Astrocyte (in vitro differentiated cells and primary cell): Measurements from ENCODE around the gene SH2D2A. TPM values are rescaled to one million over a fixed set of nuclear protein-coding genes. Genes with fewer than 3 reads are reported as not detected.

Source experiments
- DNase-seq: peaks from one replicate; pipeline ENCODE4 v3.0.0-alpha.2; 2010; ENCODE audit warnings: low read depth
- FAIRE-seq: peaks from 2 replicates; lab custom pipeline; 2011; peaks lifted over from hg19 to GRCh38; lab: Jason Lieb, UNC
- H2AFZ ChIP-seq: 2 replicates; pipeline ENCODE4 v1.6.0; 2012; ENCODE audit warnings: low read depth, low read length, inconsistent platforms
- H3K27ac ChIP-seq: 2 replicates; pipeline ENCODE4 v1.5.1; 2011; ENCODE audit warnings: low read depth, low read length, inconsistent platforms
- H3K27me3 ChIP-seq: 2 replicates; pipeline ENCODE4 v1.6.0; 2011; ENCODE audit warnings: low read length, inconsistent platforms; ENCODE audit not compliant: insufficient read depth
- H3K36me3 ChIP-seq: 2 replicates; pipeline ENCODE4 v1.5.1; 2011; ENCODE audit warnings: low read length, inconsistent platforms; ENCODE audit not compliant: insufficient read depth
- H3K4me1 ChIP-seq: 2 replicates; pipeline ENCODE4 v1.5.1; 2011; ENCODE audit warnings: low read length, inconsistent platforms; ENCODE audit not compliant: insufficient read depth
- H3K4me2 ChIP-seq: 2 replicates; pipeline ENCODE4 v1.6.0; 2012; ENCODE audit warnings: low read length, inconsistent platforms
- H3K4me3 ChIP-seq: 2 replicates; pipeline ENCODE4 v1.5.1; 2011; ENCODE audit warnings: low read depth, mild to moderate bottlenecking, low read length, inconsistent platforms; ENCODE audit not compliant: insufficient read depth
- H3K79me2 ChIP-seq: 2 replicates; pipeline ENCODE4 v1.6.0; 2012; ENCODE audit warnings: mild to moderate bottlenecking, low read length, inconsistent platforms; ENCODE audit not compliant: insufficient read depth
- H3K9ac ChIP-seq: 2 replicates; pipeline ENCODE4 v1.6.0; 2012; ENCODE audit warnings: mild to moderate bottlenecking, low read length, inconsistent platforms
- H3K9me3 ChIP-seq: 2 replicates; pipeline ENCODE4 v1.5.1; 2012; ENCODE audit warnings: low read depth, mild to moderate bottlenecking, low read length, inconsistent platforms; ENCODE audit not compliant: insufficient read depth
- H4K20me1 ChIP-seq: 2 replicates; pipeline ENCODE4 v1.6.0; 2012; ENCODE audit warnings: low read length, inconsistent platforms; ENCODE audit not compliant: insufficient read depth
- H3K27ac Mint-ChIP-seq: one replicate; pipeline ENCODE4 v1.8.0; 2021; ENCODE audit warnings: mild to moderate bottlenecking, mixed read lengths; ENCODE audit not compliant: unreplicated experiment
- H3K27me3 Mint-ChIP-seq: one replicate; pipeline ENCODE4 v1.8.0; 2021; ENCODE audit warnings: low read depth, mixed read lengths; ENCODE audit not compliant: unreplicated experiment
- H3K36me3 Mint-ChIP-seq: one replicate; pipeline ENCODE4 v1.8.0; 2021; ENCODE audit warnings: low read depth, mixed read lengths; ENCODE audit not compliant: unreplicated experiment
- H3K4me1 Mint-ChIP-seq: one replicate; pipeline ENCODE4 v1.8.0; 2021; ENCODE audit warnings: low read depth, mixed read lengths; ENCODE audit not compliant: unreplicated experiment
- H3K4me3 Mint-ChIP-seq: one replicate; pipeline ENCODE4 v1.8.0; 2021; ENCODE audit warnings: mild to moderate bottlenecking, moderate library complexity, mixed read lengths; ENCODE audit not compliant: unreplicated experiment
- H3K9me3 Mint-ChIP-seq: one replicate; pipeline ENCODE4 v1.8.0; 2021; ENCODE audit warnings: mild to moderate bottlenecking, mixed read lengths; ENCODE audit not compliant: unreplicated experiment
- CTCF ChIP-seq: IDR thresholded peaks from 2 replicates; pipeline ENCODE4 v1.5.1; 2011; ENCODE audit warnings: low read depth, mild to moderate bottlenecking, inconsistent platforms, low read length, moderate library complexity; ENCODE audit not compliant: insufficient read depth
- EZH2 ChIP-seq: IDR thresholded peaks from 2 replicates; pipeline ENCODE4 v1.6.1; 2012; ENCODE audit warnings: mild to moderate bottlenecking, low read length, inconsistent platforms; ENCODE audit not compliant: insufficient read depth
- total RNA-seq: library from RNA; stranded (reverse); gene quantifications from 2 replicates; pipeline ENCODE4 v1.2.1, GENCODE V29; 2021

SH2D2A gene
- total RNA-seq, 1 donor from 2014 or later: 1.1 TPM

DNA sequence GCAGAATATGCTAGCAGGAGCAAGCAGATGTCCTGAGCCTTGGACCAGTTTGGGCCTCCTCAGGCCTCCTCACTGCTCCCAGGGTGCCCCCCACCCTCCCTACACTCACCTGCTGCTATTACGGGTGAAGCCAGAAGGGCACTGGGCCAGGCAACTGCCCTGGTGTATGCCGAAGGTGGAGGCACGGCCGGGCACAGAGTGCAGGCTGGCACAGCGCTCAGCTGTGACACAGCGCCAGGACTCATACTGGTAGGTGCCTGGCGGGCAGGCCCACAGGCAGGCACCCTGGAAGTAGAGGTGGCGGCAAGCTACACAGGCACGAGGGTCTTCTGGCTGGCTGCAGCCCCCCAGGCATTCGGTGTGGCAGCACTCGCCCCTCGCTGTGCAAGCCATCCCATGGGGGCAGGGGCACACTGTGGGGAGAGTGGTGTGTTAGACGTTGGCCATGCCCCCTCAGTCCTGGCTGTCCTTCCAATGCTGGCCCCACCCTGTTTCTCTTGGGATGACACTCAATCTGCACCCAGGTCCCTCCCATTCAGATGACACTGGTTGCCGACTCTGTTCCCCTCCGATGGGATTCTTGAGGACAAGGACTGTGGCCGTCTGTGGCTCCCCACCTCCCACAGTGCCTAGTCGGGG is 35.2 kb upstream of the SH2D2A start:
- Mint-ChIP-seq H3K36me3 (peaks cover 2% of the 10 kb centered on the region), H3K27me3 (peaks cover 80% of the 10 kb centered on the region), H3K9me3 (peaks cover 5% of the 10 kb centered on the region), H3K4me3 (no peak overlapping the region), H3K4me1 (peaks cover 4% of the 10 kb centered on the region), H3K27ac (no peak overlapping the region)
- Histone ChIP-seq H2AFZ (no peak overlapping the region), H3K36me3 (no peaks in the 10 kb centered on the region), H3K9ac (no peak overlapping the region), H3K27me3 (peaks cover 37% of the 10 kb centered on the region), H4K20me1 (no peaks in the 10 kb centered on the region), H3K4me1 (no peaks in the 10 kb centered on the region), H3K79me2 (no peaks in the 10 kb centered on the region), H3K4me2 (no peak overlapping the region), H3K9me3 (no peaks in the 10 kb centered on the region), H3K27ac (no peak overlapping the region), H3K4me3 (no peak overlapping the region)
- DNase-seq: no peak
- TF ChIP-seq EZH2 (no peak), CTCF (no peak)
- no peak for FAIRE-seq

GRCh38 chr1:156849151-156849496 is 32.5 kb upstream of the SH2D2A start:
- TF ChIP-seq CTCF: no peak
- TF ChIP-seq EZH2: peak; percentile 49
- Histone ChIP-seq H2AFZ (no peak overlapping the region), H3K27me3 (peaks cover 52% of the 10 kb centered on the region), H3K9ac (no peak overlapping the region), H3K27ac (no peak overlapping the region), H3K4me3 (no peak overlapping the region), H3K4me2 (no peak overlapping the region), H3K79me2 (no peaks in the 10 kb centered on the region), H3K36me3 (no peaks in the 10 kb centered on the region), H4K20me1 (no peaks in the 10 kb centered on the region), H3K4me1 (no peaks in the 10 kb centered on the region), H3K9me3 (no peaks in the 10 kb centered on the region)
- Mint-ChIP-seq H3K36me3 (no peaks in the 10 kb centered on the region), H3K27me3 (peaks cover 87% of the 10 kb centered on the region), H3K4me3 (no peak overlapping the region), H3K4me1 (peaks cover 4% of the 10 kb centered on the region), H3K9me3 (peaks cover 9% of the 10 kb centered on the region), H3K27ac (no peak overlapping the region)
- DNase-seq (no peak), FAIRE-seq (no peak)

DNA sequence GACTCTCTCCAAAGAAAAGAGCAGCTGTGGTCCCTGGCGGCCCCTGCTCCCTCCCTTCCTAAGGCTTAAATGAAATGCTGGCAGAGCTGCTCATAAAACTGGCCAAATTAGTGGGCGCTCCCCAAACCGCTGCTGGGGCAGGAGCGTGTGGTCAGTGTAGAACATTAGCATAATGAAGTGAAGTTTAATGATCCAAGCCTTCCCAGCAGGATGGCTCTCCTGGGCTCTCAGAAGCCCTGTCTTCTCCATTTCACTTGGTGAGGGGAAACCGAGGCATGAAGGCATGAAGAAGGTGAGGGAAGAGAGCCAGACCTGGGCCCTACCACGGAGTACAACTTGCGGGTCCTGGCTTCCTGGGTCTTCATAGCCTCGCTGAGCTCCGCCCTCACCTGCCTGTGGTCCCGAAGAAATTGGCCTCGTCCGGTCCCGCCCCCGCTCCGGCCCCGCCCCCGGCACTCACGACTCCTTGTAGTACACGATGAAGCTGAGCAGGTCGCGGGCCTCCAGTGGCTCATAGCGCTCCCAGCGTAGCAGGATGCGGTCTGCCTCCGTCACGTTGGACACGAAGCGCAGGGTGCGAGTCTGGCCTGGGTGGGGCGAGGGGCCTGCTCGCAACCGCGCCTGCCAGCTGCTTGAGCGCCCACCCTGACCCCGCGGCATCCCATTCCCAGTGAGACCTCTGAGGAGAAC is 32.0 kb upstream of the SH2D2A start:
- FAIRE-seq: no peak
- no peak overlapping the region for H3K4me2 ChIP-seq

More for the DNA sequence above, 32.0 kb upstream of the SH2D2A start:
- H3K9me3 Mint-ChIP-seq: peaks cover 8% of the 10 kb centered on the region
- H3K79me2 ChIP-seq: no peaks in the 10 kb centered on the region
- H3K9ac ChIP-seq: no peak overlapping the region
- DNase-seq: peak; percentile 42
- no peaks in the 10 kb centered on the region for H3K4me1 ChIP-seq
- no peak overlapping the region for H3K4me3 Mint-ChIP-seq
- no peak overlapping the region for H3K27ac ChIP-seq
- H2AFZ ChIP-seq: no peak overlapping the region
- H3K27me3 Mint-ChIP-seq: peaks cover 87% of the 10 kb centered on the region
- H3K36me3 Mint-ChIP-seq: no peaks in the 10 kb centered on the region
- no peak overlapping the region for H3K4me3 ChIP-seq
- no peaks in the 10 kb centered on the region for H3K9me3 ChIP-seq
- no peaks in the 10 kb centered on the region for H3K36me3 ChIP-seq
- TF ChIP-seq EZH2 (peak; percentile 37), CTCF (no peak)
- peaks cover 4% of the 10 kb centered on the region for H3K4me1 Mint-ChIP-seq
- H4K20me1 ChIP-seq: no peaks in the 10 kb centered on the region
- H3K27me3 ChIP-seq: peaks cover 57% of the 10 kb centered on the region
- no peak overlapping the region for H3K27ac Mint-ChIP-seq
